Measurements from ENCODE around the gene PRKAG3. TPM values are rescaled to one million over a fixed set of nuclear protein-coding genes. Genes with fewer than 3 reads are reported as not detected.

Gene PRKAG3
- total RNA-seq: not detected in 2 replicates

DNA sequence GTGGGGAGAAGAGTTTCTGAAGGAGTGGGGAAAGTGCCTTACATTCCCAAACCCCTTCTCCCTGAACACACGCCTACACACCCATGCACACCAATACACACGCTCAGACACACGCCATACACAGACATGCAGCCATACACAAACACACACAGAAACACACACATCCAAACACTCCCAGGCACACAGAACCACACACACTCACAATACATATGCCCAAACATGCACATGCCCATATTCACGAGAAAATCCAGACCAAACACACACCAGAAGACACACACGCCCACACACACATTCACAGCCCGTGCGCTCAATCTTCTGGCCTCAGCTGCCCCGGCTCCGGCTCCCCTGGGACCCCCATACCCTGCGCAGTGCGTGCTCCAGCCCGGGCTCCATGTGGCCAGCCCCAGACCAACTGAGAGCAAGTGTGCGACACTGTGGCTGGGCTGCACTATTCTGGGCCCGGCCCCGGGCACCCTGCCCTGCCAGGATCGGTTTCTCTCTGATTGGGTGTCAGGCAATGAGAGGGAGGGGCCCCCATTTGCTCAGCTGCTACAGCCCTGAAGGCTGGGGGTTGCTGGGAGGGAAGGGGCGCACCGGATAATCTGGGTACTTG lies at the start of gene PRKAG3:
Gene PRKAG3, minus strand, starts transcription at position 426 of the 613 bp plus-strand sequence.
- no peak for DNase-seq (ENCODE audit: low read depth)
- Histone ChIP-seq H3K27me3 (ENCODE audit: control insufficient read depth, insufficient read depth, low read length) (peaks cover 33% of the 10 kb centered on the region), H3K4me3 (ENCODE audit: low read depth, low read length) (no peak within 1 kb of the TSS), H3K36me3 (ENCODE audit: control insufficient read depth, insufficient read depth, low read length) (no peaks in the 10 kb centered on the region)
- TF ChIP-seq, protein P1, sequence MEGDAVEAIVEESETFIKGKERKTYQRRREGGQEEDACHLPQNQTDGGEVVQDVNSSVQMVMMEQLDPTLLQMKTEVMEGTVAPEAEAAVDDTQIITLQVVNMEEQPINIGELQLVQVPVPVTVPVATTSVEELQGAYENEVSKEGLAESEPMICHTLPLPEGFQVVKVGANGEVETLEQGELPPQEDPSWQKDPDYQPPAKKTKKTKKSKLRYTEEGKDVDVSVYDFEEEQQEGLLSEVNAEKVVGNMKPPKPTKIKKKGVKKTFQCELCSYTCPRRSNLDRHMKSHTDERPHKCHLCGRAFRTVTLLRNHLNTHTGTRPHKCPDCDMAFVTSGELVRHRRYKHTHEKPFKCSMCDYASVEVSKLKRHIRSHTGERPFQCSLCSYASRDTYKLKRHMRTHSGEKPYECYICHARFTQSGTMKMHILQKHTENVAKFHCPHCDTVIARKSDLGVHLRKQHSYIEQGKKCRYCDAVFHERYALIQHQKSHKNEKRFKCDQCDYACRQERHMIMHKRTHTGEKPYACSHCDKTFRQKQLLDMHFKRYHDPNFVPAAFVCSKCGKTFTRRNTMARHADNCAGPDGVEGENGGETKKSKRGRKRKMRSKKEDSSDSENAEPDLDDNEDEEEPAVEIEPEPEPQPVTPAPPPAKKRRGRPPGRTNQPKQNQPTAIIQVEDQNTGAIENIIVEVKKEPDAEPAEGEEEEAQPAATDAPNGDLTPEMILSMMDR (IDR thresholded peaks at IDR 0.05; ENCODE audit: insufficient read depth, low read length, poor library complexity, severe bottlenecking): no peak

DNA sequence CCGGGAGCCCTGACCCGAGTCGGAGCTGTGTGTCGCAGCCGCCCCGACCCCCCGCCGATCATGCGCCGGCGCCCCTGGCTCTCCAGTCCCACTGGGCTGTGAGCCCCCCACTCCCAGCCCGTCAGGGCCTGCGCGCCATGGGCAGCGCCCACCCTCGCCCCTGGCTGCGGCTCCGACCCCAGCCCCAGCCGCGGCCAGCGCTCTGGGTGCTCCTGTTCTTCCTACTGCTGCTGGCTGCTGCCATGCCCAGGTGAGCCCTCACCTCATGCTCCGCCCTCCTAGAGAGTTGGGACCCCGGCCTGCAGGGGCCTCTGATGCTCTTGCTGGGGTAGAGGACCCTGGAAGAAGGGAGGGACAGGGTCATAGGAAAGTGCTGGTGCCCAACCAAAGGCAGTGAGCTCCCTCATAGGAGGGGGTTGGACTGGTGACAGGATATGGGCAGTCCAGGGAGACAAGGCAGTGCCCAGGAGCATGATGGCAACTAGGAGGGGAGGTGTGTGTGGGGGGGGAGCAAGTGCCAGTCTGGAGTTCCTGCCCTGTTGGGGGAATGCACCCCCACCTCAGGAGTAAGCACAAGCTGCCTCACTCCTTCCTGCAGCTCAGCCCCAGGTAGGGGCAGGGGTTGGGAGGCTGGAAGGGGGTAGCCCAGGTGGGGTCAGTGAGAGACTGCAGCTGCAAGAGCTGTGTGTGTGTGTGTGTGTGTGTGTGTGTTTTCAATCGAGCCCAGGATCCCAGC lies 49.4 kb upstream of the PRKAG3 start:
- Histone ChIP-seq H3K27me3 (ENCODE audit: control insufficient read depth, insufficient read depth, low read length) (peaks cover 28% of the 10 kb centered on the region), H3K4me3 (ENCODE audit: low read depth, low read length) (peak overlapping the region; percentile 39), H3K36me3 (ENCODE audit: control insufficient read depth, insufficient read depth, low read length) (no peaks in the 10 kb centered on the region)
- TF ChIP-seq, protein P1 (IDR thresholded peaks at IDR 0.05; ENCODE audit: insufficient read depth, low read length, poor library complexity, severe bottlenecking): no peak
- no peak for DNase-seq (ENCODE audit: low read depth)

DNA sequence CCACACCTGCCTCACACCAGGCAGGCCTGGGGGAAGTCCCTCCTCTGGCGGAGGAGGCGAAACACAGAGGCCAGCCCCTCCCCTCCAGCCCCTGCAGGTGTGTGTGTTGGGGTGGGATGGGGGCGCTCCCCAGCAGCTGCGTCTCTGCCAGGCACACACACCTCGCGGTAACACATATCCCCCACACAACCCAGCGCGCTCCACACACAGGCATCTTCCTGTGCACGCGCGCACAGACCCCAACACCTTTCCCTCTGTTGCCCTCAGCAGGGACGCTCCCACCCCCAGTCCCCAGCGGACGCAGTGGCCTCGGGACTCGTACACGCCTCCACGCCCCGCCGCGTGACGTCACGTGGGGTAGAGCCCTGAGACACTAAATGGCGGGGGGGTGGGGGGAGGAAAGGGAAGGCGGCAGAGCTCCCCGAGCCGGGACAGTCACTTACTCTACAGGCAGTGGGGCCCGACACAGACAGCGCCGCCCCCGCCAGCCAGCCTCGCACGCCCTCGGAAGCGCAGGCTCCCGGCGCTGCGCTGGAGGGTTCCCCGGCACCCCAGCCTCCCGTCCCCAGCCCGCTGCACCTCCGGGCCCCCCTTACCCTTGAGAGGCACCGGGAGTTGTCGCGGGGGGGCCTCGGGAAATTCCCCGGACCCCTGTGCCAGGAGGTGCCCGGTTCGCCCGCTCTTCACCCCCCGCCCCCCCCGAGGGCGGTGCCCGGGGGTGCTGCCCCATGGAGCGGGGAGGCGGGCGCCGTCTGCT lies 48.7 kb upstream of the PRKAG3 start, which contains the start of gene WNT10A:
Gene WNT10A, plus strand, starts transcription at position 751 of the 757 bp plus-strand sequence. CDS start 144 bp downstream, outside the sequence.
- DNase-seq (ENCODE audit: low read depth): no peak
- TF ChIP-seq, protein P1 (IDR thresholded peaks at IDR 0.05; ENCODE audit: insufficient read depth, low read length, poor library complexity, severe bottlenecking): no peak
- Histone ChIP-seq H3K36me3 (ENCODE audit: control insufficient read depth, insufficient read depth, low read length) (no peaks in the 10 kb centered on the region), H3K27me3 (ENCODE audit: control insufficient read depth, insufficient read depth, low read length) (peaks cover 32% of the 10 kb centered on the region), H3K4me3 (ENCODE audit: low read depth, low read length) (peak within 1 kb of the TSS; percentile 39)

DNA sequence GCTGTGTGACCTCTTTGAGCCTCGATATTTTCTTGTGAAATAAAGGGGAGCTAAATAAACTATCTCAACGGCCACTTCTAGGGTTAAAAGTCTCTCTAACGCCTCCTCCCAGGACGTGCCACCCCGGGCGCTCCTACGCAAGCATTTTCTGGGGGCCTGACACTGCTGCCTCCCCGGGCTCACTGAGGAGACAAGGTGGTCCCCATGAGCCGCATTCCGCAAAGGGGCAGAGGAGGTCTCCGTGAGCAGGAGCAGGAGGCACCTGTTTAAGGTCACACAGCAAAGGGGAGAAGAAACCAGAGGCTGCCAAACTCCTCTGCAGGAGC lies 48.1 kb upstream of the PRKAG3 start:
- H3K4me3 ChIP-seq (ENCODE audit: low read depth, low read length): peak overlapping the region; percentile 39
- TF ChIP-seq, protein P1 (IDR thresholded peaks at IDR 0.05; ENCODE audit: insufficient read depth, low read length, poor library complexity, severe bottlenecking): no peak
- H3K27me3 ChIP-seq (ENCODE audit: control insufficient read depth, insufficient read depth, low read length): peaks cover 34% of the 10 kb centered on the region
- DNase-seq (ENCODE audit: low read depth): no peak
- H3K36me3 ChIP-seq (ENCODE audit: control insufficient read depth, insufficient read depth, low read length): no peaks in the 10 kb centered on the region

DNA sequence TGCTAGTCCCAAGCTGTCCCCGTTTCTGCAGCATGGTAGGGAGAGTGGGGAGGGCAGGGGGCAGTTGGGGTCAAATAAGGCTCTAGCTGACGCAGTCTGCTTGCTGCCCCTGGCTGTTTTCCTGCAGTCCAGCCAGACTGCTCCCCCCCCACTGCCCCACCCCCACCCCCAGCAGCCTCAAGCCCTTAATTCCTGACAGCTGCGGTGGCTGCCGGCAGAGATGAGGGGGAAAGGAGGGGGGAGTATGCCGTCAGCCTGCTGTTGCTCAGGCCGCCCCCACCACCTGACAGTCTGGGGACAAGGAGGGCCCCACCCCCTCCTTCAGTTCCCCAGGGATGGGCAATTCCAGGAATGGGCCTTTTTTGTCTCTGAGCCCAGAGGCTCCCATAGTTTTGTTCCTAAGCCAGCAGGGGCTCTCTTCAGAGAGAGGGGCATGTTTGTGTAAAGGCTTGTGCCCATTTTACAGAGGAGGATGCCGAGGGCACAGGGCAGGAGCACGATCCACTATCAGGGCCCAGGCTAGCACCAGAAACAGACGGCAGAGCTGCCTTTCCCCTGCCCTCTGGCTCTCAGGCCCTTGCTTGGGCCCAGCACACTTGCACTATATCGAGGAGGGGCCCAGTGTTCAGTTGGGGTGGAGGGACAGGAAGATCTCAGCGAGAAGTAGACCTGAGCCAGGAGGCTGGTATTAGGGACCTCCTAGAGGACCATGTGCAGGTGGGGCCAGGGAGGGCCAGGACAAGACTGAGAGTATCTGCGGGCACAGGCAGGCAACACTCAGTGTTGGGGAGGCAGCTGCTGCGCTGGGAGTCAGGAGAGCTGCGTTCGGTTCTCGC lies 47.5 kb upstream of the PRKAG3 start:
- DNase-seq (ENCODE audit: low read depth): no peak
- Histone ChIP-seq H3K27me3 (ENCODE audit: control insufficient read depth, insufficient read depth, low read length) (peaks cover 39% of the 10 kb centered on the region), H3K36me3 (ENCODE audit: control insufficient read depth, insufficient read depth, low read length) (no peaks in the 10 kb centered on the region), H3K4me3 (ENCODE audit: low read depth, low read length) (no peak overlapping the region)
- TF ChIP-seq, protein P1 (IDR thresholded peaks at IDR 0.05; ENCODE audit: insufficient read depth, low read length, poor library complexity, severe bottlenecking): no peak

Data from kidney epithelial cell (primary cell).